Superior temporal gyrus (tissue), 1 donor: ENCODE measurements around the gene PLRG1.
A peak's percentile ranks its signal among the peaks of the same experiment; 100 is the strongest.

Experiments used
- DNase-seq: peaks from one replicate; pipeline ENCODE4 v3.0.0-alpha.2; 2016; ENCODE audit errors: extremely low spot score

The PLRG1 gene

GRCh38 chr4:154517591-154517990 is 32.6 kb downstream of the PLRG1 start:
- no peak for DNase-seq

DNA sequence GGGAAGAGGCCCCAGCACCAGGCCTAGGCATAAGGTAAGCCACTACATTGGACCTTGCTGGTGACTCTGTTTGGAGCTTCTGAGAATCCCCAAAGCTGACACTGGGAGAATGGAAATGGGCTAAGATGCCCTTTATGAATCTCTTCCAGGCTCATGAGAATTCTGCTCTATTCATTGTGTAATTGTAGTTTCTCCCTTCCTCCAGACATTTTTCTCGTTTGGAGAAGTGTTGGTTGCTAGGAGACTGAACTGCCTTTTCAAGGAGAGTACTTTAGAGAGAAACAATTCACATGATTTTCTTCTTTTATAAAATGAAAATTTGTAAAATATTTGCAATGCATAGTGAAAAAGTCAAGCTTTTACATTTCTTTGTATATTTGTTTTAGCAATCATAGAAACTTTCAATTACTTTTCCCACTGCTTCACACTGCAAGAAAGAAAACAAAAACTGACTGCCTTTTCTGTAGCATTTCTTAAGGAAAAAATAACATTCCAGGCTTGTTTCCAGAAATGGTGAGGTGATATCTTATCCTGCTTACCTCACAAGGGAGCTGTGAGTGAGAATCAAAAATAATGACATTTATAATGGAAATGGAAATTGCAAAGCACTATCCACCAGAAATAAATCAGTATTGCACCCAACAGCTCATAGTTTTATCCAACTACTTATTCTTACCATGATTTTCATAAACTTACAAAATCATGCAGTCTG is 33.7 kb downstream of the PLRG1 start:
- DNase-seq: peak; percentile 72

- DNase-seq: no peak
Observed at GRCh38 chr4:154511981-154512380, 38.2 kb downstream of the PLRG1 start.

DNA sequence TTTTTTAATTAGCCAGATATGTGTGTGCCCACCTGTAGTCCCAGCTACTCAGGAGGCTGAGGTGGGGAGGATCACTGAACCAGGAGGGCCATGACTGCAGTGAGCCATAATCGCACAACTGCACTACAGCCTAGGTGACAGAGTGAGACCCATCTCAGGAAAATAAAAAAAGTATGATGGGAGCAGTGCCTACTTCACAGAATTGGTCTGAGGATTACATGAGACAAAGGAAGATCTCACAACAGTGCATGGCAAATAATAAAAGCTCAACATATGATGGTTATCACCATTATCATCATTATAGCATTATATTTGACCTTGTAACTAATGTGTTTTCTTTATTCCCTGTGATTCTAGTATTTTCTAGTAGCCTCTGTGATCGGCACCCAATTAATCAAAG is 38.7 kb downstream of the PLRG1 start:
- no peak for DNase-seq

GRCh38 chr4:154507156-154507555 is 43.0 kb downstream of the PLRG1 start:
- DNase-seq: no peak

DNA sequence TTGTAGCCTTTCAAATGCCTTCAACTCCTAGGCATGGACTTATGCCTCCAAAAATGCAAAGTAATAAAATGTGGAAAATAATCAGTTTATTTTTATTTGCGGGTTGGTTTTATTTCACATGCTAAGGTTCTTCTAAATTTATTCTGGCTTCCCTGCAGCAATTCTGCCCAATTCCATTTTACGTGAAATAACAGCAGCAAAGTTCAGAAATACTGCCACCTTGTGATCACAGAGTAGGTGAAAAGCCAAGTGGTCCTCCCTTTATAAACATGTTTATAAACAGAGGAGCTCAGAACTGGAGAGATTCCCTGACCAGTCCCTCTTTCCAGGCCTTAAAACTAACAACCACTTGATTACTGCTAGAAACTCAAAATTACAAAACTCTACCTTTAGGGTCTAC is 43.9 kb downstream of the PLRG1 start:
- DNase-seq: peak; percentile 70

GRCh38 chr4:154503598-154503997 is 46.6 kb downstream of the PLRG1 start:
- no peak for DNase-seq

GRCh38 chr4:154502111-154502510 is 48.1 kb downstream of the PLRG1 start:
- no peak for DNase-seq

DNA sequence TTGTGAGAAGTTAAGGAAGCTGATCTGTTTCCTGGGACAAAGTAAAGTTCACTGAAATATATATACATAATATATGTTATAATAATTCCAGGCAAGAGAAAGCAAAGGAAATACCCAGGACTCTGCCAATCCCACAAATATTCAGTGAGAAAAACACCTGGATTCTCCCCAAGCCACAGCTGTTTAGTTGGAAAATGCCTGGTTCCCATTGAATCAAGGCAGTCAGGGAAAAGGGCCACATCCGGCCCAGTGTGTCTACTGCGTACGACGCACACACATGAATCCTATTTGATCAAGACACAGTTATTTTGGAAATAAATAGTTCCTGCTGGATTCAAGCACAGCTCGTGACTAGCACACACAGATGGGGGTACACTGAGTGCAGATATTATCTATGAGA is 52.3 kb downstream of the PLRG1 start:
- no peak for DNase-seq

GRCh38 chr4:154495867-154496266 is 54.3 kb downstream of the PLRG1 start:
- DNase-seq: no peak

DNA sequence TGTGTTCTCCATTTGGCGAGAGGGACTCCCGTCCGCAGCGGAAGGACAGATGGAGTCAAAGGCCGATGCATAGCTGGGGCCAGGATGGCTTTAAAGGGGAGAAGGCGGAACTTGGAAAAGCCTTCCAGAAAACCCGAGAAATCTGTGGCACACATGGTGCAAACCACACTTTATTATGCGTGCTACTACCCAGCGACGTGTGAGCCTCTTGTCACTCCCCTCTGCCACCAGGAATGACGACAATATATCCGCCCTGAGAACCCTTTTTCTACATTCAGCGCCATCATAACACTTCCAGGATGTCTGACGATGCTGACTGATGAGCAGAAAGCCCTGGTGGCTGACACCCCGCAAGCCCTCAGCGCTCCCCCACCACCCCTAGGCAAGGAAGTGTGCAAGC is 57.9 kb downstream of the PLRG1 start:
- no peak for DNase-seq

GRCh38 chr4:154491341-154492271 is 58.6 kb downstream of the PLRG1 start, which contains the start of gene DCHS2:
Gene DCHS2 (minus strand): TSS chr4:154491799. CDS start chr4:154491355, 444 bp downstream.
- no peak for DNase-seq

- no peak for DNase-seq
Observed at GRCh38 chr4:154490583-154491340, 59.4 kb downstream of the PLRG1 start.

GRCh38 chr4:154490234-154490582 is 60.0 kb downstream of the PLRG1 start:
- no peak for DNase-seq

GRCh38 chr4:154489558-154490233 is 60.5 kb downstream of the PLRG1 start:
- no peak for DNase-seq

- no peak for DNase-seq
Observed at GRCh38 chr4:154487145-154487544, 63.1 kb downstream of the PLRG1 start.

GRCh38 chr4:154485127-154485773 is 65.0 kb downstream of the PLRG1 start:
- DNase-seq: no peak
